Stimulated activated CD8-positive, alpha-beta memory T cell treated with anti-CD3 and anti-CD28 coated beads, Interleukin-4, amount 100 ng/mL, for 48 hours (primary cell): Measurements from ENCODE around the gene CDCA8.
A peak's percentile ranks its signal among the peaks of the same experiment; 100 is the strongest.
"Not testable (repeated sequence)": the region's sequence is repeated elsewhere in the genome, so short reads cannot be mapped to it uniquely, and the experiment has no call there.

Source experiments
- DNase-seq: peaks from one replicate; pipeline ENCODE4 v3.0.0-alpha.2; 2020

CDCA8 gene

GRCh38 chr1:37676281-37677142 is 15.8 kb upstream of the CDCA8 start:
- no peak for DNase-seq

- DNase-seq: no peak
Measured at GRCh38 chr1:37677143-37677439, 15.2 kb upstream of the CDCA8 start.

GRCh38 chr1:37677808-37678207 is 14.5 kb upstream of the CDCA8 start:
- DNase-seq: no peak

GRCh38 chr1:37680933-37681332 is 11.4 kb upstream of the CDCA8 start:
- DNase-seq: no peak

GRCh38 chr1:37682334-37682987 is 9.9 kb upstream of the CDCA8 start:
- DNase-seq: peak; percentile 91

- DNase-seq: not testable (repeated sequence)
Measured at GRCh38 chr1:37684182-37684581, 8.1 kb upstream of the CDCA8 start.

- no peak for DNase-seq
Measured at GRCh38 chr1:37685722-37686121, 6.6 kb upstream of the CDCA8 start.

- not testable (repeated sequence) for DNase-seq
Measured at GRCh38 chr1:37687764-37688163, 4.6 kb upstream of the CDCA8 start.

GRCh38 chr1:37688926-37689325 is 3.4 kb upstream of the CDCA8 start:
- DNase-seq: no peak

GRCh38 chr1:37691497-37692077 is 729 bp upstream of the CDCA8 start:
- DNase-seq: peak; percentile 53

GRCh38 chr1:37692834-37693175 is 489 bp downstream of the CDCA8 start:
- DNase-seq: no peak

- no peak for DNase-seq
Measured at GRCh38 chr1:37697090-37697489, 4.8 kb downstream of the CDCA8 start.

- DNase-seq: no peak
Measured at GRCh38 chr1:37697737-37698136, 5.4 kb downstream of the CDCA8 start.

- no peak for DNase-seq
Measured at GRCh38 chr1:37699147-37699546, 6.8 kb downstream of the CDCA8 start.

- DNase-seq: no peak
Measured at GRCh38 chr1:37701051-37701450, 8.7 kb downstream of the CDCA8 start.

GRCh38 chr1:37703061-37703460 is 10.7 kb downstream of the CDCA8 start:
- DNase-seq: no peak

GRCh38 chr1:37704966-37705365 is 12.7 kb downstream of the CDCA8 start:
- no peak for DNase-seq

- peak; percentile 45 for DNase-seq
Measured at GRCh38 chr1:37705399-37705798, 13.1 kb downstream of the CDCA8 start.

- DNase-seq: no peak
Measured at GRCh38 chr1:37708471-37708870, 16.2 kb downstream of the CDCA8 start.

GRCh38 chr1:37714226-37714625 is 21.9 kb downstream of the CDCA8 start:
- DNase-seq: no peak

GRCh38 chr1:37714689-37715088 is 22.4 kb downstream of the CDCA8 start:
- DNase-seq: no peak

GRCh38 chr1:37716321-37716720 is 24.0 kb downstream of the CDCA8 start:
- no peak for DNase-seq

- no peak for DNase-seq
Measured at GRCh38 chr1:37717631-37718030, 25.3 kb downstream of the CDCA8 start.

- no peak for DNase-seq
Measured at GRCh38 chr1:37718181-37718900, 26.0 kb downstream of the CDCA8 start.
